ENCODE measurements around the gene PIP5K1B.
A peak's percentile ranks its signal among the peaks of the same experiment; 100 is the strongest.

The PIP5K1B gene

DNA sequence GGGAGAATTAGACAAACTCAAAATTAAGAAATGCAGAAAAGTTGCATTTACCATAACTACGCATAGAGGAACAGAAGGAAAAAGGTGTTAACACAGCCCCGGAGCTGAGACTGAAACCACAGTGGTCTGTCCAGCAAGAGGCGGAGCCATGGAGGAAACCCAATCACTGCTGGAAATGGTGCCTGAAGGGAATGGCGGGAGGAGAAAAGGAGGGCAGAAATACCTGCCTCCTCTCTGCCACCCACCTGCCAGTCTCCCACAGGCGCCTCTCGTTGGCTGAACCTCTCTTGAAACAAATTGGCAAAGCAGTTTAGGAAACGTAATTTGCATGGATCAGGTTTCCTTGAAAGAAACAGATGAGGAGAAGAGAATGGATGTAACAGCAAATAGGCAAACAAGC lies 318.6 kb downstream of the PIP5K1B start:
- peak; percentile 50 for ATAC-seq
- TF ChIP-seq CSDC2 (CRISPR knock-in tag; IDR thresholded peaks at IDR 0.05) = no peak
- TF ChIP-seq TCF4 (CRISPR knock-in tag; IDR thresholded peaks at IDR 0.05; ENCODE audit: borderline replicate concordance) = no peak
- no peak for TF ChIP-seq PPARA (CRISPR knock-in tag; IDR thresholded peaks at IDR 0.05; ENCODE audit: borderline replicate concordance)
- no peak for TF ChIP-seq BACH2 (CRISPR knock-in tag; IDR thresholded peaks at IDR 0.05; ENCODE audit: borderline replicate concordance)

- TF ChIP-seq ZC3H10 (CRISPR knock-in tag; IDR thresholded peaks at IDR 0.05) (no peak), ZFP30 (CRISPR knock-in tag; IDR thresholded peaks at IDR 0.05) (no peak), TCF4 (CRISPR knock-in tag; IDR thresholded peaks at IDR 0.05; ENCODE audit: borderline replicate concordance) (no peak), PPARA (CRISPR knock-in tag; IDR thresholded peaks at IDR 0.05; ENCODE audit: borderline replicate concordance) (no peak), ZNF565 (CRISPR knock-in tag; conservative IDR thresholded peaks at IDR 0.05; ENCODE audit: low read depth) (no peak), TSHZ2 (CRISPR knock-in tag; IDR thresholded peaks at IDR 0.05) (no peak), ZNF8 (CRISPR knock-in tag; IDR thresholded peaks at IDR 0.05) (no peak), CSDC2 (CRISPR knock-in tag; IDR thresholded peaks at IDR 0.05) (no peak), ESRRG (CRISPR knock-in tag; IDR thresholded peaks at IDR 0.05) (no peak), RARB (CRISPR knock-in tag; IDR thresholded peaks at IDR 0.05) (no peak), SNAI2 (CRISPR knock-in tag; IDR thresholded peaks at IDR 0.05) (no peak)
- peak; percentile 86 for ATAC-seq
Measured at GRCh38 chr9:69027355-69028097, 322.5 kb downstream of the PIP5K1B start.

- ATAC-seq = no peak
- no peak for TF ChIP-seq GLIS3 (CRISPR knock-in tag; IDR thresholded peaks at IDR 0.05)
- TF ChIP-seq RARB (CRISPR knock-in tag; IDR thresholded peaks at IDR 0.05) = no peak
- no peak for TF ChIP-seq ZNF70 (CRISPR knock-in tag; IDR thresholded peaks at IDR 0.05)
- no peak for TF ChIP-seq CSRNP3 (CRISPR knock-in tag; IDR thresholded peaks at IDR 0.05)
- TF ChIP-seq ISL1 (CRISPR knock-in tag; IDR thresholded peaks at IDR 0.05) = no peak
Measured at GRCh38 chr9:69028754-69029153, 323.7 kb downstream of the PIP5K1B start.

DNA sequence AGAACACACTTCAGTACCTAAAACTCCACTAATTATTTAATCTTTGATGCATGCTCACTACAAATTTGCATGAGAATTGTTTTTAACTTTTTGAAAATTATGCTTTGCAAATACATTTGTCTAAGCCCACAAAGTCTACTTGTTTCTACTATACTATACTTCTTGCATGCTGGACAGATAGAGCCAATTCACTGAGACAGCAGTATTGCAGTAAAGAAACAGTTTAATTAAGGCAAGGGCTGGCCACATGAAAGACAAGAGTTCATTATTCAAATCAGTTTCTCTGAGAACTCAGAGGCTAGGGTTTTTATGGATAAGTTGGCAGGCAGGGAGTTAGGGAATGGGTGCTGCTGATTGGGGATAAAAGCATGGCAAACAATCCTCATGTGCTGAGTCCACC lies 324.5 kb downstream of the PIP5K1B start:
- ATAC-seq = no peak
- TF ChIP-seq TCF4 (CRISPR knock-in tag; IDR thresholded peaks at IDR 0.05; ENCODE audit: borderline replicate concordance) (no peak), ZNF565 (CRISPR knock-in tag; conservative IDR thresholded peaks at IDR 0.05; ENCODE audit: low read depth) (no peak), TSHZ2 (CRISPR knock-in tag; IDR thresholded peaks at IDR 0.05) (no peak), ZFP30 (CRISPR knock-in tag; IDR thresholded peaks at IDR 0.05) (no peak), POU6F1 (CRISPR knock-in tag; IDR thresholded peaks at IDR 0.05; ENCODE audit: borderline replicate concordance, low read depth) (no peak), RARB (CRISPR knock-in tag; IDR thresholded peaks at IDR 0.05) (no peak), BACH2 (CRISPR knock-in tag; IDR thresholded peaks at IDR 0.05; ENCODE audit: borderline replicate concordance) (no peak), ZNF8 (CRISPR knock-in tag; IDR thresholded peaks at IDR 0.05) (no peak), ZFP3 (CRISPR knock-in tag; IDR thresholded peaks at IDR 0.05) (no peak), CSRNP3 (CRISPR knock-in tag; IDR thresholded peaks at IDR 0.05) (no peak), ZNF70 (CRISPR knock-in tag; IDR thresholded peaks at IDR 0.05) (no peak), PATZ1 (CRISPR knock-in tag; IDR thresholded peaks at IDR 0.05; ENCODE audit: borderline replicate concordance) (no peak), OSR1 (CRISPR knock-in tag; IDR thresholded peaks at IDR 0.05) (no peak), ZC3H10 (CRISPR knock-in tag; IDR thresholded peaks at IDR 0.05) (no peak), ARNTL (CRISPR knock-in tag; IDR thresholded peaks at IDR 0.05; ENCODE audit: borderline replicate concordance, low read depth) (no peak)

Data from SK-N-SH treated with all-trans-retinoic acid at 6 μM for 48 hours (cell line).